SK-N-SH (cell line): Measurements from ENCODE around the gene ZC3H18.

Source experiments
- CTCF ChIP-seq: fragments of 200-600 bp; sonication (generic); IDR thresholded peaks from 2 replicates; pipeline ENCODE4 v1.6.1; 2017; ENCODE audit warnings: antibody characterized with exemption, mild to moderate bottlenecking, moderate library complexity
- NRF1 ChIP-seq: IDR thresholded peaks from 2 replicates; pipeline ENCODE4 v1.6.1; 2012; ENCODE audit warnings: low read depth, mild to moderate bottlenecking, low read length
- POLR2AphosphoS5 ChIP-seq: IDR thresholded peaks from 2 replicates; pipeline ENCODE4 v1.6.1; 2012; ENCODE audit warnings: low read depth, low read length
- SMC3 ChIP-seq: IDR thresholded peaks from 2 replicates; pipeline ENCODE4 v1.6.1; 2012; ENCODE audit warnings: low read depth, low read length, improper control_type of control experiment
- TAF1 ChIP-seq: IDR thresholded peaks from 2 replicates; pipeline ENCODE4 v1.6.1; 2012; ENCODE audit warnings: low read depth, mild to moderate bottlenecking, low read length, moderate library complexity, borderline replicate concordance
- USF1 ChIP-seq: IDR thresholded peaks from 2 replicates; pipeline ENCODE4 v1.4.0; 2012; ENCODE audit warnings: low read depth, borderline replicate concordance

GRCh38 chr16:88652762-88653063 is 82.5 kb downstream of the ZC3H18 start:
- TF ChIP-seq CTCF (no peak), USF1 (no peak), TAF1 (no peak), POLR2AphosphoS5 (no peak), SMC3 (no peak), NRF1 (no peak)
